ENCODE data around the gene TNRC6C.
A peak's percentile ranks its signal among the peaks of the same experiment; 100 is the strongest.

The TNRC6C gene

DNA sequence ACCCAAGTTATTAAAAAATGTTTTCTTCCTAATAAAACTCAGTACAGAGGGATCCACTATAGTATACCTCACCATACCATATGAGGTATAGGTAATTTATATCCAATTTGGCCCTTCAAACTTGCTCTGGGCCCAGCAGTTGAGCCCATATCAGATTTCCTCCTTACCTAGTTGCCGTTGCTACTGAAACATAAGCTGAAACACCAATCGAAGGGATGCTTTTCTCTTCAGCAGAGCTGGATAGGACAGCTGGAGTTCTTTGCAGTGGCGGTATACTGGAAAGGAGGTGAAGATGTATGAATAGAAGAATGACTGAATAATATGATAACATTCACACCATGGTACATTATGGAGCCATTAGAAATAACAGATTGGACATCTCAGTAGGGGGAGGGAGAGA, 42.7 kb downstream of the TNRC6C start:
- TF ChIP-seq POLR2A (IDR thresholded peaks at IDR 0.05; ENCODE audit: low read length) (no peak), GATA1 (IDR thresholded peaks at IDR 0.05; ENCODE audit: low read depth, low read length) (no peak)
- DNase-seq, result no peak

DNA sequence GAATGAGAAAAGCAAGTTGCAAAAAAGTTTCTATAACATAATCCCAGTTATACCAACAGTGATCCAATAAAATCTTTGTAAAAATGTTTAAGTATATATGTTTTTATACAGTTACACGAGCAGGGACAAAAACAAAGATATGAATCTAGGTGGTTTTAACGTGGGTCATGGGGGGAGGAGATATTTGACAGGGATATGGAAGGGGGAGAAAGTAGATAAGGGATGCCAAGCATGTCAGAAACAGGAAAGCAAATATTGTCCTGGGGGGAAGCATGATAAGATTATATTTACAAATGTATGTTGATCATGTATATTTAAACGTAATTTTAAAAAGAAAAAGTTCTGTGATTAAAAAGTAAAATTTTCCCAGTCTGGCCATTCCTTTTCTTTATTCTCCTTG, 43.1 kb downstream of the TNRC6C start:
- DNase-seq, result peak in 1 of 2 experiments; percentile 15
- TF ChIP-seq GATA1 (IDR thresholded peaks at IDR 0.05; ENCODE audit: low read depth, low read length) (no peak), POLR2A (IDR thresholded peaks at IDR 0.05; ENCODE audit: low read length) (no peak)

DNA sequence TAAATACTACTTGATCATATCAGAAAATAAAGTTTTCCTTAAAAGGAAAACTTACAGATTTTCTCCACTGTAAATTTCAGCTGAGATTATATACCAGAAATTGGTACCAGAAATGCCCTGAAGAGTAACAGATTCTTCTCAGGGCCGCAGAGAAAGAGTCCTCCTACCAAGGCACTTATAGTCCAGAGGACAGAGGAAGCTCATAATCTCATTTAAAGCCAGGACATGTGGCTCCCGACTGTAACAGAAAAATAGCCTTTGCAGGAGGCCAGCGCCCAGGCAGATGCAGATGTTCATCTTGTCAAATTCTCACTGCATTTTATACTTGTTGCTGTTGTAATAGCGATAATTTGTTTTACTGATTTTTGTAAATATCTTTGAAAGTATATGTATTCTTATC, 43.7 kb downstream of the TNRC6C start:
- TF ChIP-seq POLR2A (IDR thresholded peaks at IDR 0.05; ENCODE audit: low read length) (no peak), GATA1 (IDR thresholded peaks at IDR 0.05; ENCODE audit: low read depth, low read length) (no peak)
- DNase-seq, result no peak

DNA sequence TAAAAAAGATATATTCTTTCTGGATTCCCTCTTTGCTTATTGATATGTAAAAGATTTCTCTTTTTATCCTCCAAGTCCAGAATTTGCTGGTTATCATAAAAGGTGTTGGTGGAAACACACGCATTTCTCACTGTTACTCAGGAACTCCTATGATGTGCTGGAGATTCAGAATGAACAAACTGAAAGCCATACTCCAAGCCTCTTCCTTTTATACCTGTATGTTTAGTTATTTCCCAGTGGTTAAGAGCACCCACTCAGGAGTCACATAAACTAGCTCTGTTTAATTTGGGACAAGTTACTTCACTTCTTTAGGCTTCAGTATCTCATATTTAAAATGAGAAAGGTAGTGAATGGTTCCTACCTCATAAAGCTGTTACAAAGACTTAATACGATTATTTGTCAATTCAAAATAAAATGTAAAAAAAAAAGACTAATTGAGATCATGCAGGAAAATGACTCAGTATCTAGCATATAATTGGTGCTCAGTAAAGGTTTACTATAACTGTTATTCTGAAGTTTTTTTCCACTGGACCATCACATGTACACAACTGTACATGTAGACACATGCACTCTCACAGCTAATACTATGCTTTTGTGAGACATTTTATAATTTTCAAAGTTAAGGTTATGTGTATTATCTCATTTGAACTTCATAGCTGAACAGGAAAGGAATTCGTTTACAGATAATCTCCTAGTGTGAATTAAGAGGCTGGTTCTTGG, 47.1 kb downstream of the TNRC6C start:
- TF ChIP-seq GATA1 (IDR thresholded peaks at IDR 0.05; ENCODE audit: low read depth, low read length) (no peak), POLR2A (IDR thresholded peaks at IDR 0.05; ENCODE audit: low read length) (no peak)
- no peak for DNase-seq

DNA sequence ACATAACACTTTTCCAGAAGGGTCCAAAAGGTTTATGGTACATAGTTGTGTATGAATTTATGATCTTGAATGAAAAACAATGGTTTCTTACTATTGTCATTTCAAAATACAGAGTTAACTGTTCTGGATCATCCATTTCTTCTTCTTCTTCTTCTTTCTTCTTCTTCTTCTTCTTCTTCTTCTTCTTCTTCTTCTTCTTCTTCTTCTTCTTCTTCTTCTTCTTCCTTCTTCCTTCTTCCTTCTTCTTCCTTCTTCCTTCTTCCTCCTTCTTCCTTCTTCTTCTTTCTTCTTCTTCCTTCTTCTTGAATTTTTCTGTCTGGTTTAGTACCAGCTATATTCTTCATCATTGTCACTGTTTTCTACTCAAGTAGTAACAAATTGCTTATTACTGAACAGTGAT, 47.8 kb downstream of the TNRC6C start:
- no peak for DNase-seq
- TF ChIP-seq GATA1 (IDR thresholded peaks at IDR 0.05; ENCODE audit: low read depth, low read length) (no peak), POLR2A (IDR thresholded peaks at IDR 0.05; ENCODE audit: low read length) (no peak)

DNA sequence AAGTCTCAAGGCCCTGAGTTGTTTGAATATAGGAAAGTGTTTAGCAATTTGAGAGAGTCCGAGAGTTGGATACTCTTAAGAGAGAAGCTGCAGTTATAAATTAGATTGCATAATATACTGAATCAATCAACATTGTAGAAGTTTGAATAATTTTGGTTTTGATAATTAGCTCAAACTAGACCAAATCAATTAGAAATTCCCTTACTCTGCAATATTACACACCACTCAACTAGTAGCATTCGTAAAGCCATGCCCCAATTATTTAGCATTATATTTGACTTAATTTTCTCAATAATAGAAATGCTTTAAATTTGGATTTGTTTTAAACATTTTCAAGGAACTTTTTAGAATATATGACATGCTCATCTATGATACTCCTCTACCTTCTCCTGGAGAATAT, 49.1 kb downstream of the TNRC6C start:
- DNase-seq, result no peak
- no peak for TF ChIP-seq GATA1 (IDR thresholded peaks at IDR 0.05; ENCODE audit: low read depth, low read length)
- no peak for TF ChIP-seq POLR2A (IDR thresholded peaks at IDR 0.05; ENCODE audit: low read length)

DNA sequence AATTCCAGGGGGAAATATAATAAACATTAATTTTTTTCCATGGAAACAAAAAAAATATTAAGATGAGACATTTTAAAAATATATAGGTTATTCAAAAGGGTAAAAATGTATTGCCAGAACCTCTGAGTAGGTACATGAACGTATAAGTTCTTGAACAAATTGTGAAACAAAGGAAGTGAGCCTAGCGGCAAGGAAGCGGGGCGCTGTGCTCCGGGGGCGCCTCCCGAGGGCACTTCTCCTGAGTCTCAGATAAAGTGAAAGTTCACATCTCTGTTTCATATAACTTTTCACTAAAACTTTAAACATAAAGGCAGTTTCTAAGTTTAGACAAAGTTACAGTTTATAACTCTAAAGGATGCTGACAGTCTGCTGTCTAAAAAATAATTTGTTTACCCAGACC, 52.3 kb downstream of the TNRC6C start:
- no peak for DNase-seq

DNA sequence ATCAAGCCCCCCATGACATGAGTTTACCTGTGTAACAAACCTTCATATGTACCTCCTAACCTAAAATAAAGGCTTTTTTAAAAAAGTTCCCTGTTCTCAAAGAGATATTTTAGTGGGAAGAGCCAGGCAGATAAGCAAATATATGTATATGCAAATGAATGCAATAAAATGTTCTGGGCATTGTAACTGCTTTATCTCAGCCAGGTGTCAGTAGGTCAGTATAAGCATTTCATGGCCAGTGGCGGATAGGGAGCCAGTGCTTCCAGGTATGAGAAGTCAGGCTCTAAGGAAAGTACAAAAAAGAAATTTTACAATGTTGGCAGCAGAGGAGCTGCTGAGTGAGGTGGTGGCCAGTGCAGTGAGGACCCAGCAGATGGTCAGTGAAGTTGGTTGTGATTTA, 53.9 kb downstream of the TNRC6C start:
- no peak for DNase-seq

More for the DNA sequence above, 52.3 kb downstream of the TNRC6C start:
- no peak for TF ChIP-seq POLR2A (IDR thresholded peaks at IDR 0.05; ENCODE audit: low read length)

DNA sequence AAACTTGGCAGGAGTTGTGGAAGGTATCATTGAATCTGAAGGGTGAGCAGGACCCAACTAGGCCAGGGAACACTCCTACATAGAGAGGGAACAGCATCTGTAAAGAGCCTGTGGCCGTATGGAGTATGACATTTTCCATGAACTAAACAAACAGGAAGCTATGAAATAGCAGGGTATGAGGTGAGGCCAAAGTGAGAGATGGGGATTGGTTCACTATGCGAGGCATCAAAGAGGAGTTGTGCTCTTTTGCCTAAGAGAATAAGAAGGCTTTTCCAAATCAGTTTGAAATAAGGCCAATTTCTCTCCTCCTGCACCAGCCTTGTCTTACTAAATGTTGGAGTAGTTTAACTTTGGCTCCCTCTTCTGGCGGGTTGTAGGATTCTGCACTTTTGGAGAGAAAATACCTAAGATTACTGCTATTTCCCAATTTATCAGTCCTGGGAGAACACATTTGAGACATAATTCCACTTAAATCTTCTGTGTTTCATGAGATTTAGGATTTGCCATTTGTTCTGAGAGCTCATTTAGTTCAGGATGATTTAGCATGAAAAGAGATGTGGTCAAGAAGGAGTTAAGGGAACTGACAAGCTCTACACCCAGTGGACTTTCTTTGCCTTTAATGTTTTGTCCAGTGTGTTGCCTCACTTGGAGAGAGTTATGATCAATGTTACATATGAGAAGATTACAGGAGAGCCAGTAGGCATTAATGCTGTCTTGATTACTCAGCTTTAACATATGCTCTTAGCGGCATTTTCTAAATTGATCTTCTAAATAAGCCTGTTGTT, 55.4 kb downstream of the TNRC6C start:
- peak; percentile 75 to 88 for DNase-seq
- TF ChIP-seq GATA1 (IDR thresholded peaks at IDR 0.05; ENCODE audit: low read depth, low read length) (no peak), POLR2A (IDR thresholded peaks at IDR 0.05; ENCODE audit: low read length) (no peak)

More for the DNA sequence above, 53.9 kb downstream of the TNRC6C start:
- TF ChIP-seq POLR2A (IDR thresholded peaks at IDR 0.05; ENCODE audit: low read length), result no peak
- TF ChIP-seq GATA1 (IDR thresholded peaks at IDR 0.05; ENCODE audit: low read depth, low read length), result no peak

DNA sequence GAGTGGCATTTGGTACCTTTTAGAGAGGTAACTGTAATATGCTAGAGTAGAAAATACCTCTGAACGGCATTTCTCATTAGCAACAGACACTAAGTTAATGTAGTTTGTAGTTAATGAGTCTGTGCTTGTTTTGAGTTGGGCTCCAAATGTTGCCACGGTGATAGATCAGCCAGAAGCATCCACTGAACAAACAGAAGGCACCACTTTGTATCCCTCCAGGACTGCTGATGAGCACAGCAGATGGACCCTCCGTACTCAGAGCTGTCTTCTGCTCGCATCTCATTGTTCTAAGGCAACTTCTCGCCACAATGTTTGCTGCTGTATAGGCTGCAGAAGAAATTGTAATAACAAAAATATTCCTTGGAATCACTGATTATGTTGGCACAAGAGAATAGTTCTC, 56.1 kb downstream of the TNRC6C start:
- TF ChIP-seq GATA1 (IDR thresholded peaks at IDR 0.05; ENCODE audit: low read depth, low read length), result no peak
- no peak for TF ChIP-seq POLR2A (IDR thresholded peaks at IDR 0.05; ENCODE audit: low read length)
- DNase-seq, result no peak

DNA sequence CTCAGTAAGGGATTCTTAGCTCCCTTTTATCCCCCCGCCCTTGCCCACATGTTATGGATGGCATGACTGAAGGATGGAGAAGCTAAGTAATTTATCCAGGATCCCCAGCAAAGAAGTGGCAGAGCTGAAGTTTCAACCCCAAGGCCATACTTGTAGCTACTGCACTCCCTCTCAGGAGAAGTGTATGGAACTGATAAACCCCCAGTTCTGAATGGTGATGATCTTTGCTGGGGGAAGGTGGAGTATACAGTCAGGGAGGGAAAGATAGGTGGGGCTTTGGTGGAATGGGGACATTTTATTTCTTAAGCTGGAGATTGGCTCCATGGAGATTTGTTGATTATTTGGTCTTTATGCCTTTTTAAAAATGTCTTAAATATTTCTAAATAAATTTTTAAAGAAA, 58.3 kb downstream of the TNRC6C start:
- TF ChIP-seq POLR2A (IDR thresholded peaks at IDR 0.05; ENCODE audit: low read length) (no peak), GATA1 (IDR thresholded peaks at IDR 0.05; ENCODE audit: low read depth, low read length) (no peak)

DNA sequence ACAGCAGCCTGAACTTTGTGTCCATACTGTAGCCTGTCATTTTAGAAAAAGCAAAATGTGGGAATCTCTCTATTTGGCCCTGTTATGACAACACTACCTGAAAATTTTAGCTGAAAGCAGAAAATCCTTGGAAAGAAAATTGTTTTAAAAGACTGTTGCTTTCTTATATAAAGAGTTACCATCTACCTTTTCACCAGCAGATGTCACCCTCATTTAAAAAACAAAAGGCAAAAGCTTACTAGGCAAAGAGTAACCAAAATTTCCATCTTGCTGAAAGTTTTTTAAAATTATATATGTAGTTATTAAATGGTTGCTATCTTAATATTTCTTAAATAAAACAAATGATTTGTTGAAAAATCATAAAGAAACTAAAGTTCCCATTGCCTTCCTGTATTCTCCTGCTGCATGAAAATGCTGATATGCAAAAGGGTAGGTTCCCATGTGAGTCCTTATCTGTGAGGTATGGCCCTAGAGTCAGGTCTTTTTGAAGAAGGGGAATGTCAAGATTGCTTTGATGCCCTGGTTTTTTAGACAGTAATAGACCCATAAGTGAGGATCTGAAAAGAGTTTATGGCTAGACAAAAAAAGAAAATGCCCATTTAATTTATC, 61.0 kb downstream of the TNRC6C start:
- TF ChIP-seq GATA1 (IDR thresholded peaks at IDR 0.05; ENCODE audit: low read depth, low read length) (no peak), POLR2A (IDR thresholded peaks at IDR 0.05; ENCODE audit: low read length) (no peak)
- DNase-seq, result peak; percentile 72

More for the DNA sequence above, 58.3 kb downstream of the TNRC6C start:
- DNase-seq, result peak; percentile 47 to 72

DNA sequence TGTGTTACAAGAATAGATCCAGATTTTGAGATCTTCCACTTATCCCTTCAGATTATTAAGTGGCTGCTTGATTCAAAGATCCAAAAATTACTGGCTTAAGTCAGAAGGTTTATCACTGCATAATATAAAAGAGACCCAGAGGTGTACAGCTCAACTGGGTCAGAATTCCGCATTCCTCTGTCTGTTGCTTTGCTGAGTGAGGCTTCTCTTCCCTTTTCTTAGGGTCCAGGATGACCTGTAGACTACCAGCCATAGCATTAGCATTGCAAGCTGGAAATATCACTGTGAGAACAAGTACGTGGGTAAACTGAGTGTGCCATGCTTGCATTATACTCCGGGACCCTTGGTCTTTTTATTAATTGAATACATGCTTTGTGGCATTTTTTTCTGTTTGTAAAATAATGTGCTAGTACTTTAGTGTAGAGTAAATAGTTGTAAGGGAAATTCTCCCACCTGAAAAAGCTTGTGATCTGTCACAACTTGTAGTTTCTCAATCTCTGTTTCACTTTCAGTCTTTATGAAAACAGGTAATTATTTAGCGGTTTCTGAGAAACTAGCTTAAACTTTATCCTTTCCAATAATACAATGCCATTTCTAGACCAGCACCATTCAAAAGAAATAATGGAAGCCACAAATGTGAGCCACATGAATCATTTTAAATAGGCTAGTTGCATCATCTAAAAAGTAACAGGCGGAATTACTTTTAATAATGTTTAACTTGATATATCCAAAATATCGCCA, 61.6 kb downstream of the TNRC6C start:
- DNase-seq, result no peak
- TF ChIP-seq GATA1 (IDR thresholded peaks at IDR 0.05; ENCODE audit: low read depth, low read length) (no peak), POLR2A (IDR thresholded peaks at IDR 0.05; ENCODE audit: low read length) (no peak)

DNA sequence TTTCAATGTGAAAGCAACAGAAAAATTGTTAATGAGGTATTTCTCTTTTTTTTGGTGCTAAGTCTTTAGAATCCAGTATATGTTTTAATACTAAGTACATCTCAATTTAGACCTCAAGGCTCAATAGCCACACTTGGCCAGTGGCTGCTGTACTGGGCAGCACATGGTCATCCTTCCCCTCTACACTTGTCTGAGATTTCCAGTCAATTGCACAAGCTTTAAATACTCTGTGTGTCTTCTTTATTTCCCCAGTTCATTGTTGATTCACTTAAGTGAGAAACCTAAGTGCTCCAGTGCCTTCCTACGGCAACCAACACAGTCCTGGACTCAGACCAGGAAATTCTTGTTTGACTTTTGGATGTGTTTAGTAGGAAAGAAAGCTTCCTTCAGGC, 62.2 kb downstream of the TNRC6C start:
- DNase-seq, result no peak
- TF ChIP-seq GATA1 (IDR thresholded peaks at IDR 0.05; ENCODE audit: low read depth, low read length), result no peak

Data from erythroblast (primary cell).